DOHH2 (cell line): Measurements from ENCODE around the gene POLK.

Experiments
- CTCF ChIP-seq: fragments of 200-600 bp; sonication (generic); IDR thresholded peaks from one replicate; pipeline ENCODE4 v1.5.1; 2014; ENCODE audit warnings: antibody characterized with exemption, mild to moderate bottlenecking, low read depth, low read length; ENCODE audit not compliant: poor library complexity, severe bottlenecking
- EZH2phosphoT487 ChIP-seq: fragments of 200-600 bp; sonication (generic); IDR thresholded peaks from 2 replicates; pipeline ENCODE4 v1.6.1; 2017; ENCODE audit warnings: borderline replicate concordance, mild to moderate bottlenecking, antibody characterized with exemption, low read length, moderate library complexity, mixed read lengths

- no peak for TF ChIP-seq CTCF
- TF ChIP-seq EZH2phosphoT487, result no peak
These were observed 25.1 kb downstream of the POLK start for GRCh38 chr5:75536694-75537360.
